OCI-LY1 (cell line): ENCODE measurements around the gene SMYD3.

ENCODE experiments used
- H2AFZ ChIP-seq: fragments of 200-600 bp; sonication (generic), shearing (Covaris generic); 2 replicates; pipeline ENCODE4 v1.6.0; 2014; ENCODE audit warnings: antibody characterized with exemption, mild to moderate bottlenecking, low read length
- H3F3A ChIP-seq: fragments of 200-600 bp; sonication (generic), shearing (Covaris generic); 2 replicates; pipeline ENCODE4 v1.6.0; 2014; ENCODE audit warnings: mild to moderate bottlenecking, antibody characterized with exemption, low read length, moderate library complexity; ENCODE audit not compliant: insufficient read depth
- H3K27ac ChIP-seq: fragments of 200-600 bp; sonication (generic); 2 replicates; pipeline ENCODE4 v1.5.1; 2014; ENCODE audit warnings: low read length, mixed run types, mild to moderate bottlenecking, low read depth; ENCODE audit not compliant: poor library complexity, severe bottlenecking
- H3K27me3 ChIP-seq: fragments of 200-600 bp; sonication (generic); 2 replicates; pipeline ENCODE4 v1.6.0; 2014; ENCODE audit warnings: antibody characterized with exemption, mild to moderate bottlenecking, low read length, moderate library complexity; ENCODE audit not compliant: insufficient read depth
- H3K36me3 ChIP-seq: fragments of 200-600 bp; sonication (generic); 2 replicates; pipeline ENCODE4 v1.6.1; 2014; ENCODE audit warnings: mild to moderate bottlenecking, antibody characterized with exemption, low read length, moderate library complexity, mixed read lengths; ENCODE audit not compliant: insufficient read depth
- H3K4me1 ChIP-seq: fragments of 200-600 bp; sonication (generic); 2 replicates; pipeline ENCODE4 v1.5.1; 2014; ENCODE audit warnings: mild to moderate bottlenecking, low read length, moderate library complexity; ENCODE audit not compliant: insufficient read depth, severe bottlenecking
- H3K4me2 ChIP-seq: fragments of 200-600 bp; sonication (generic), shearing (Covaris generic); 2 replicates; pipeline ENCODE4 v1.6.1; 2014; ENCODE audit warnings: low read length
- H3K4me3 ChIP-seq: fragments of 200-600 bp; sonication (generic); 2 replicates; pipeline ENCODE4 v1.5.1; 2014; ENCODE audit warnings: low read length, low read depth, mild to moderate bottlenecking, mixed read lengths; ENCODE audit not compliant: poor library complexity, severe bottlenecking
- H3K79me2 ChIP-seq: fragments of 200-600 bp; shearing (Covaris generic); 2 replicates; pipeline ENCODE4 v1.6.1; 2016; ENCODE audit warnings: mixed run types, low read length, mixed read lengths; ENCODE audit not compliant: insufficient read depth
- H3K9ac ChIP-seq: fragments of 200-600 bp; sonication (generic), shearing (Covaris generic); 2 replicates; pipeline ENCODE4 v1.6.1; 2014; ENCODE audit warnings: mild to moderate bottlenecking, low read length, mixed read lengths
- H3K9me2 ChIP-seq: fragments of 200-600 bp; sonication (generic), shearing (Covaris generic); 2 replicates; pipeline ENCODE4 v1.6.1; 2014; ENCODE audit warnings: low read depth, mild to moderate bottlenecking, low read length, mixed read lengths
- H3K9me3 ChIP-seq: fragments of 200-600 bp; shearing (Covaris generic); 2 replicates; pipeline ENCODE4 v1.6.1; 2014; ENCODE audit warnings: low read length, mixed read lengths
- H4K20me1 ChIP-seq: fragments of 200-600 bp; sonication (generic), shearing (Covaris generic); 2 replicates; pipeline ENCODE4 v1.6.0; 2016; ENCODE audit warnings: mild to moderate bottlenecking, low read length; ENCODE audit not compliant: insufficient read depth
- CTCF ChIP-seq: fragments of 200-600 bp; sonication (generic), shearing (Covaris generic); IDR thresholded peaks from 2 replicates; pipeline ENCODE4 v1.5.1; 2017; ENCODE audit warnings: mild to moderate bottlenecking, antibody characterized with exemption, low read length, moderate library complexity, mixed read lengths
- EZH2 ChIP-seq: fragments of 200-600 bp; sonication (generic), shearing (Covaris generic); IDR thresholded peaks from 2 replicates; pipeline ENCODE4 v1.8.0; 2017; ENCODE audit warnings: borderline replicate concordance, mixed run types, mild to moderate bottlenecking, antibody characterized with exemption, low read length, moderate library complexity, mixed read lengths

Gene SMYD3

GRCh38 chr1:246503341-246503740, 3.7 kb downstream of the SMYD3 start:
- Histone ChIP-seq H3K4me3 (no peak overlapping the region), H3K27me3 (no peaks in the 10 kb centered on the region), H3K36me3 (peaks cover 51% of the 10 kb centered on the region), H3K4me2 (no peak overlapping the region), H4K20me1 (no peaks in the 10 kb centered on the region), H3K79me2 (peaks cover 33% of the 10 kb centered on the region), H3K4me1 (peaks cover 22% of the 10 kb centered on the region), H3K9ac (no peak overlapping the region), H3K9me3 (no peaks in the 10 kb centered on the region), H3F3A (no peaks in the 10 kb centered on the region), H2AFZ (no peak overlapping the region), H3K27ac (no peak overlapping the region), H3K9me2 (no peaks in the 10 kb centered on the region)
- TF ChIP-seq CTCF (no peak), EZH2 (no peak)

GRCh38 chr1:246497331-246497915, 9.7 kb downstream of the SMYD3 start:
- Histone ChIP-seq H3K4me2 (no peak overlapping the region), H3K27ac (no peak overlapping the region), H2AFZ (no peak overlapping the region), H3K9ac (no peak overlapping the region), H3K4me1 (no peaks in the 10 kb centered on the region), H3K9me3 (no peaks in the 10 kb centered on the region), H3K36me3 (peaks cover 25% of the 10 kb centered on the region), H3K4me3 (no peak overlapping the region), H3K9me2 (no peaks in the 10 kb centered on the region), H3K27me3 (no peaks in the 10 kb centered on the region), H3F3A (no peaks in the 10 kb centered on the region), H3K79me2 (peaks cover 30% of the 10 kb centered on the region), H4K20me1 (no peaks in the 10 kb centered on the region)
- TF ChIP-seq CTCF (peak; percentile 76), EZH2 (no peak)

- H3K4me2 ChIP-seq, result no peak overlapping the region
These were observed 14.4 kb downstream of the SMYD3 start for GRCh38 chr1:246492611-246493245.

More at GRCh38 chr1:246492611-246493245, 14.4 kb downstream of the SMYD3 start:
- Histone ChIP-seq H3K36me3 (no peaks in the 10 kb centered on the region), H3K4me3 (no peak overlapping the region), H3K79me2 (peaks cover 49% of the 10 kb centered on the region), H3K9me2 (no peaks in the 10 kb centered on the region), H3F3A (no peaks in the 10 kb centered on the region), H4K20me1 (no peaks in the 10 kb centered on the region), H3K9me3 (no peaks in the 10 kb centered on the region), H2AFZ (no peak overlapping the region), H3K27me3 (no peaks in the 10 kb centered on the region), H3K27ac (no peak overlapping the region), H3K9ac (no peak overlapping the region), H3K4me1 (no peaks in the 10 kb centered on the region)
- TF ChIP-seq CTCF (peak; percentile 64), EZH2 (no peak)
